A549 (cell line): Measurements from ENCODE around the gene NLRP1.

Experiments used
- HOXA7 ChIP-seq: fragments of 250-450 bp; sonication (Bioruptor Pico); IDR thresholded peaks from 2 replicates; pipeline ENCODE4 v1.5.0; 2020; ENCODE audit warnings: mild to moderate bottlenecking, moderate library complexity
- KDM1A ChIP-seq: fragments of 200-600 bp; sonication (generic); IDR thresholded peaks from 2 replicates; pipeline ENCODE4 v1.6.1; 2016; ENCODE audit warnings: low read depth, mild to moderate bottlenecking
- NPAS2 ChIP-seq: fragments of 250-450 bp; sonication (Bioruptor Pico); IDR thresholded peaks from 2 replicates; pipeline ENCODE4 v1.8.0; 2022; ENCODE audit warnings: mild to moderate bottlenecking, moderate library complexity, borderline replicate concordance
- RFX5 ChIP-seq: fragments of 450-650 bp; IDR thresholded peaks from 2 replicates; pipeline ENCODE4 v1.7.1; 2014; ENCODE audit warnings: antibody characterized with exemption, mild to moderate bottlenecking, moderate library complexity
- TF ChIP-seq, protein P1 (sequence below): fragments of >200 bp; sonication (Bioruptor Twin); formaldehyde crosslinking; IDR thresholded peaks from 3 replicates; pipeline ENCODE4 v1.5.1; 2016
- TF ChIP-seq, protein P2 (sequence below): IDR thresholded peaks from 2 replicates; pipeline ENCODE4 v1.6.1; 2012

- TF ChIP-seq HOXA7 (CRISPR knock-in tag): no peak
- no peak for TF ChIP-seq KDM1A
- TF ChIP-seq, protein P1, sequence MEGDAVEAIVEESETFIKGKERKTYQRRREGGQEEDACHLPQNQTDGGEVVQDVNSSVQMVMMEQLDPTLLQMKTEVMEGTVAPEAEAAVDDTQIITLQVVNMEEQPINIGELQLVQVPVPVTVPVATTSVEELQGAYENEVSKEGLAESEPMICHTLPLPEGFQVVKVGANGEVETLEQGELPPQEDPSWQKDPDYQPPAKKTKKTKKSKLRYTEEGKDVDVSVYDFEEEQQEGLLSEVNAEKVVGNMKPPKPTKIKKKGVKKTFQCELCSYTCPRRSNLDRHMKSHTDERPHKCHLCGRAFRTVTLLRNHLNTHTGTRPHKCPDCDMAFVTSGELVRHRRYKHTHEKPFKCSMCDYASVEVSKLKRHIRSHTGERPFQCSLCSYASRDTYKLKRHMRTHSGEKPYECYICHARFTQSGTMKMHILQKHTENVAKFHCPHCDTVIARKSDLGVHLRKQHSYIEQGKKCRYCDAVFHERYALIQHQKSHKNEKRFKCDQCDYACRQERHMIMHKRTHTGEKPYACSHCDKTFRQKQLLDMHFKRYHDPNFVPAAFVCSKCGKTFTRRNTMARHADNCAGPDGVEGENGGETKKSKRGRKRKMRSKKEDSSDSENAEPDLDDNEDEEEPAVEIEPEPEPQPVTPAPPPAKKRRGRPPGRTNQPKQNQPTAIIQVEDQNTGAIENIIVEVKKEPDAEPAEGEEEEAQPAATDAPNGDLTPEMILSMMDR: no peak
- TF ChIP-seq RFX5: no peak
- TF ChIP-seq, protein P2, sequence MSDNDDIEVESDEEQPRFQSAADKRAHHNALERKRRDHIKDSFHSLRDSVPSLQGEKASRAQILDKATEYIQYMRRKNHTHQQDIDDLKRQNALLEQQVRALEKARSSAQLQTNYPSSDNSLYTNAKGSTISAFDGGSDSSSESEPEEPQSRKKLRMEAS: no peak
- no peak for TF ChIP-seq NPAS2
Observed at GRCh38 chr17:5562661-5563360, 21.5 kb downstream of the NLRP1 start.
